Mucosa of rectum (tissue), 2 donors: ENCODE data around the gene RSU1.

Experiments
- H3K27ac ChIP-seq, 2 donors: one replicate each; pipeline ENCODE4 v1.7.0; 2013; ENCODE audit warnings: inconsistent platforms in 2 of 2, low read depth in 2 of 2, low read length in 2 of 2
- H3K27me3 ChIP-seq, 2 donors: one replicate each; pipeline ENCODE4 v1.7.0; 2013; ENCODE audit warnings: low read length in 2 of 2; ENCODE audit not compliant: control insufficient read depth in 2 of 2, insufficient read depth in 2 of 2
- H3K36me3 ChIP-seq, 2 donors: one replicate each; pipeline ENCODE4 v1.7.0; 2013; ENCODE audit warnings: low read length in 2 of 2; ENCODE audit not compliant: control insufficient read depth in 2 of 2, insufficient read depth in 2 of 2
- H3K4me1 ChIP-seq, 2 donors: one replicate each; pipeline ENCODE4 v1.7.0; 2013; ENCODE audit warnings: low read length in 2 of 2, mild to moderate bottlenecking in 1 of 2; ENCODE audit not compliant: control insufficient read depth in 2 of 2, insufficient read depth in 2 of 2
- H3K4me3 ChIP-seq, 2 donors: one replicate each; pipeline ENCODE4 v1.7.0; 2013; ENCODE audit warnings: low read length in 2 of 2
- H3K9ac ChIP-seq, 2 donors: one replicate each; pipeline ENCODE4 v1.7.0; 2013; ENCODE audit warnings: low read length in 2 of 2, low read depth in 1 of 2, mild to moderate bottlenecking in 1 of 2
- H3K9me3 ChIP-seq, 2 donors: one replicate each; pipeline ENCODE4 v1.7.0; 2013; ENCODE audit warnings: low read length in 2 of 2; ENCODE audit not compliant: control insufficient read depth in 2 of 2
- donor health status: healthy.
- donor health status: Normal muscosa, but diverticular disease.

RSU1 gene

DNA sequence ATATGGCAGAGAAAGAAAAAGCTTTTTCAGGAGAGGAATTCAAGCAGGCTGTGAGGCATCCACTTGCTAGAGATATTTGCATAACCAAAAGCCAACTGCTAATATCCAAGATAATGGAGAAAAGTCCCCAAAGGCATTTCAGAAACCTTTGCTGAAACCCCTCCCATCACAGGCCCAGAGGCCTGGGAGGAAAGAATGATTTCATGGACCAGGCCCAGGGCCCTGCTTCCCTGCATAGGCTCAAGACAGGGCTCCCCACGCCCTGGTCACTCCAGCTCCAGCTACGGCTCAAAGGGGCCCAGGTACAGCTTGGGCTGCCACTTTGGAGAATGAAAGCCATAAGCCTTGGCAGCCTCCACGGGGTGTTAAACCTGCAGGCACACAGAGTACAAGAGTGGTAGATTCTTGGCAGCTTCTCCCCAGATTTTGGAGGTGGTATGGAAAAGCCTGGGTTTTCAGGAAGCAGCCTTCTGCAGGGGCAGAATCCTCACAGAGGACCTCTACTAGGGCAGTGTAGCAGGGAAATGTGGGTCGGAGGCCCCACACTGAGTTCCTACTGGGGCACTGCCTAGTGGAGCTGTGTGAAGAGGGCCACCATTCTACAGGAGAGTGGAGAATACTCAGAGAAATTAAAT lies 5.6 kb upstream of the RSU1 start:
- Histone ChIP-seq H3K9me3 (peaks cover 0 to 4% of the 10 kb centered on the region in 2 donors), H3K4me1 (no peaks in the 10 kb centered on the region), H3K9ac (no peak overlapping the region), H3K4me3 (no peak overlapping the region), H3K27ac (no peak overlapping the region), H3K27me3 (no peaks in the 10 kb centered on the region), H3K36me3 (no peaks in the 10 kb centered on the region)

DNA sequence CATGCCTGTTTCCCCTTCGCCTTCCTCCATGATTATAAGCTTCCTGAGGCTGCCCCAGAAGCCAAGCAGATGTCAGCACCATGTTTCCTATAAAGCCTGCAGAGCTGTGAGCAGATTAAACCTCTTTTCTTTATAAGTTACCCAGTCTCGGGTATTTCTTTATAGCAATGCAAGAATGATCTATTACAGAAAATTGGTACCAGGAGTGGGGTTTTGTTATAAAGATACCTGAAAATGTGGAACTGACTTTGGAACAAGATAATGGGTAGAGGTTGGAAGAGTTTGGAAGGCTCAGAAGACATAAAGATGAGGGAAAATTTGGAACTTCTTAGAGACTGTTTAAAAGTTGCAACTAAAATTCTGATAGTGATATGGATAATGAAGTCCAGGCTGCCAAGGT lies 4.8 kb upstream of the RSU1 start:
- peaks cover 0 to 4% of the 10 kb centered on the region in 2 donors for H3K9me3 ChIP-seq

DNA sequence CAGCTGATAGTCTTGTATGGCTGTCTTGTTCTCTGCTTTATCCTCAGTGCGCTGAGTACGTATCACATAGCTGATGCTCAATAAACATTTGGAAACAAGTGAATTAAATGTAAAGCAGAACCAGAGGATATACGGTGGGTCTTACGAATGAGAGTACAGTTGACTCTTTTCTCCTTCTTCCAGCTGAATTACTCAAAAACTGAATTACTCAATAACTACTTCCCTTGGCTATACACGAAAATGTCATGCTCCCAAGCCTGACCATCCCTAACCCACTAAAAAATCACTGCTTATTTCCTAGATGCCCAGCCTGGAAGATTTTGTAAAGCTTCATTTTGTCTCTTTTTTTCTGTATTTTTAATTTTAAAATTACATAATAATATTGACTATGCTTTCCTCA lies 3.2 kb upstream of the RSU1 start:
- Histone ChIP-seq H3K4me3 (no peak overlapping the region), H3K4me1 (peaks cover 2 to 6% of the 10 kb centered on the region in 2 donors), H3K9ac (no peak overlapping the region), H3K36me3 (no peaks in the 10 kb centered on the region), H3K27ac (no peak overlapping the region), H3K9me3 (peaks cover 0 to 4% of the 10 kb centered on the region in 2 donors), H3K27me3 (no peaks in the 10 kb centered on the region)

More for the DNA sequence above, 4.8 kb upstream of the RSU1 start:
- no peak overlapping the region for H3K4me3 ChIP-seq
- no peak overlapping the region for H3K9ac ChIP-seq
- H3K27ac ChIP-seq: no peak overlapping the region
- H3K4me1 ChIP-seq: peaks cover 0 to under 1% of the 10 kb centered on the region in 2 donors
- no peaks in the 10 kb centered on the region for H3K36me3 ChIP-seq
- no peaks in the 10 kb centered on the region for H3K27me3 ChIP-seq

DNA sequence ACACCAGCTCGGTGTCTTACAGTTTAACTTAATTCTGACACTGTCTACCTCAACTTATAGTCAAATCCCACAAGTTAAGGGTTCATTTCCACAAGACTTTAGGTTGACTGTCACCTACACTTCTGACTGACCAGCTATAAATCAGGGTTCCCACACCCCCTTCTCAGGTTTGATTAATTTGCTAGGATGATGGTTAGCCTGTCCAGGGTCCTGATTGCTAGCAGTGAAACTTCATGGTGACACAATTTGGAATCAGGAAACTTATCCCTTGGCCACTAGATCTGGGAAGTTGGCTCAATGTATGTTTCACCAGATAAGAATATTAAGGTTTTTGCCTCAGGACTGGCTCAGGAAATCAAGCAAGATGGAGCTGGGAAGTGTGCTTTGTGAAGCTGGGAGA lies 2.8 kb upstream of the RSU1 start:
- no peak overlapping the region for H3K27ac ChIP-seq
- H3K4me1 ChIP-seq: peaks cover 2 to 6% of the 10 kb centered on the region in 2 donors
- no peak overlapping the region for H3K9ac ChIP-seq
- H3K9me3 ChIP-seq: peaks cover 0 to 4% of the 10 kb centered on the region in 2 donors
- H3K36me3 ChIP-seq: no peaks in the 10 kb centered on the region
- H3K27me3 ChIP-seq: no peaks in the 10 kb centered on the region
- H3K4me3 ChIP-seq: no peak overlapping the region

DNA sequence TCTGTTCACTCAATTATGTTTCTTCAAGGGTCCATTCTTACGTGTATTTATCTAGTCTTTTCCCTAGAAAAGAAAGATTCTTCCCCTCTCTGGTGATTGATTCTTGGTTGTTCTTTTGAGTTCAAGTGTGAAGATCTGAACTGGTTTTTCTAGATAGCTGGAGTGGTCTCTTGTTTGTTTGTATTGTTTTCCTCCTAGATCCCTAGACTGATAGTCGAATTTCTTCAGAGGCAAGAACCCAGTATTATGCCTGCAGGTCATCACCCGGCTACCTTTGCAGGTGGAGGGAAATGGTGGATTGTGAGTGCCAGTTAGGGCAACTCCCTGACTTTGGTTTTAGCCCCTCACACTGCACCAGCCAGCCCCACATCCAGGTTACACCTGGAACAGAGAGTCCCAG lies 2.2 kb upstream of the RSU1 start:
- no peak overlapping the region for H3K27ac ChIP-seq
- no peak overlapping the region for H3K9ac ChIP-seq
- H3K27me3 ChIP-seq: no peaks in the 10 kb centered on the region
- H3K4me3 ChIP-seq: no peak overlapping the region
- peaks cover 2 to 6% of the 10 kb centered on the region in 2 donors for H3K4me1 ChIP-seq
- H3K36me3 ChIP-seq: no peaks in the 10 kb centered on the region
- peaks cover 0 to 4% of the 10 kb centered on the region in 2 donors for H3K9me3 ChIP-seq

DNA sequence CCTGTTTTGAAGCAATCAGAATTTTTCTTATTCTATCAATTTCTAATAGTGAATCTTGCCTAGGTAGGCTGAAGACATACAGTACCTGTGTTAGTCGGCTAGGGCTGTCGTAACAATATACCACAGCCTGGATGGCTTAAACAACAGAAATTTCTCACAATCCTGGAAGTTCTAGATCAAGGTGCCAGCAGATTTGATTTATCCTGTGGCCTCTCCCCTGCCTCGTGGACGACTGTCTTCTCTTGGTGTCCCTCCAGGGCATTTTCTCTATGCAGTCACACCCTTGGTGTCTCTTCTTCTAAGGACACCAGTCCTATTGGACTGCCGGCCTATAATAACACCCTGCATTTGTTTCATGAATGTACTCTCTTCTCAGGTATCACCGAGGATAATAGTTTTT lies 1.8 kb upstream of the RSU1 start:
- Histone ChIP-seq H3K27ac (no peak overlapping the region), H3K4me1 (peaks cover 2 to 6% of the 10 kb centered on the region in 2 donors), H3K9ac (no peak overlapping the region), H3K9me3 (peaks cover 0 to 4% of the 10 kb centered on the region in 2 donors), H3K4me3 (no peak overlapping the region), H3K27me3 (no peaks in the 10 kb centered on the region), H3K36me3 (no peaks in the 10 kb centered on the region)

DNA sequence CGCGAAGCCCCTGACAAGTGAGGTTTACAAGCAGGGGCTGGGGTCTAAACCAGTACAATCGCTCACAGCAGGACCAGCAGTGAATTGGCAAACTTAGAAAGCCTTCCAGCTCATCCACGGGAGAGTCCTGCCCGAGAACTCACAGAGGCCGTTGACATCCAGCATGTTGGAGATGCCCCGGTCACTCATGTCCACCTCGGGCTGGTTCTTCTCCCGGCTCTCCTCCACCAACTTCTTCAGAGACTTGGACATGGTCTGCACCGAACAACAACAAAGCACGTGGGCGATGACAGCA lies 447 bp downstream of the RSU1 start:
- peak overlapping the region; percentile 78 to 80 for H3K27ac ChIP-seq
- peak overlapping the region; percentile 92 to 100 for H3K4me3 ChIP-seq
- H3K27me3 ChIP-seq: no peaks in the 10 kb centered on the region
- H3K9ac ChIP-seq: peak overlapping the region; percentile 74 to 84
- H3K4me1 ChIP-seq: peaks cover 2 to 6% of the 10 kb centered on the region in 2 donors
- no peaks in the 10 kb centered on the region for H3K36me3 ChIP-seq
- peaks cover 0 to under 1% of the 10 kb centered on the region in 2 donors for H3K9me3 ChIP-seq

DNA sequence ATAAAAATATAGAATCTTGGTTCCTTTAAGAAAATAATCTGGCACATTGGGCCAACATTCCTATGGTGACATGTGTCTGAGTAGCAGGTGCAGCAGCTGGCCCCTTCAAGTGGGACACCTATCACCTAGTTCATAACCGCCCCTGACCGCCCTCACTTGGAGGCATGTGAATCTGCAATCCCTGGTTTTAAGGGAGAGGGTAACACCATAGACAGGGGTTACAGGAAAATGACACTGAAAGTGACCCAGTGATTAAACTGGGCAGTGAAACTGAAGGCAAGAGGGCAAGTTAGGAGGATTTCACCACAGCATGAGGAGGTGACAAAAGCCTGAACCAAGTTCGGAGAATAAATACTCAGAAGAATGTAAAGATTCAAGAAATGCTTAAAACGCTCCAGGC lies 1.1 kb downstream of the RSU1 start:
- Histone ChIP-seq H3K27ac (no peak overlapping the region), H3K9ac (peak overlapping the region; percentile 74 to 84), H3K4me1 (peaks cover 2 to 6% of the 10 kb centered on the region in 2 donors), H3K4me3 (peak overlapping the region in 1 of 2 donors; percentile 92), H3K27me3 (no peaks in the 10 kb centered on the region), H3K9me3 (no peaks in the 10 kb centered on the region), H3K36me3 (no peaks in the 10 kb centered on the region)

DNA sequence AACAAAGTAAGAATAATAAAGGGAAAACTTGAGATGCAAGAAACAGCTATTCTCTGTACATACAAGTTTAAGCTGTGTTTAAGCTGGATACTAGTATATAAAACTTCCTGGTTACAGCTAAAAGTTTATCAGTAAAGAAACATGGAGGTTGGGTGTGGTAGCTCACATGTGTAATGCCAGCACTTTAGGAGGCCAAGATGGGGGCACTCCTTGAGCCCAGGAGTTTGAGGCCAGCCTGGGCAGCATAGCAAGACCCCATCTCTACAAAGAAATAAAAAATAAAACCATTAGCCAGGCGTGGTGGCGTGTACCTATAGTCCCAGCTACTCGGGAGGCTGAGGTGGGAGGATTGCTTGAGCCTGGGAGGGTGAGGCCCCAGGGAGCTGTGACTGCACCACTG lies 3.2 kb downstream of the RSU1 start:
- Histone ChIP-seq H3K9ac (no peak overlapping the region), H3K4me1 (peaks cover 2 to 6% of the 10 kb centered on the region in 2 donors), H3K9me3 (no peaks in the 10 kb centered on the region), H3K27me3 (no peaks in the 10 kb centered on the region), H3K36me3 (no peaks in the 10 kb centered on the region), H3K27ac (no peak overlapping the region), H3K4me3 (no peak overlapping the region)

DNA sequence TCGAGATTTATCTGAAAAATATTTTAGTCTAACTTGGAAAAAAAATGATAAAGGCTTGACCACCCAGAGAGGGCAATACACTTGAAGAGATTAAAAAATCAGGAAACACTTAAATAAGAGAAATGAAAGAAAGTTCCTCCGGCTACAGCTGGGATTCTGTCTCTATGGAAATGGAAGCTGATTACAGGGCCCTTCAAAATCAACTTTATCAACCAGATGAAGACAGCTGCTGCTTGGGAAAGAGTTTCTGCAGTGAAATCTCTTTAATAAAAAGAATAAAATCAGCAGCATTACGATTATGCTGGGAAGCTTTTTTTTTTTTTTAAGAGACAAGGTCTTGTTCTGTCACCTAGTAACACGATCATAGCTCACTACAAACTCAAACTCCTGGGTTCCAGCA lies 4.5 kb downstream of the RSU1 start:
- Histone ChIP-seq H3K27ac (no peak overlapping the region), H3K27me3 (no peaks in the 10 kb centered on the region), H3K9me3 (no peaks in the 10 kb centered on the region), H3K4me1 (peaks cover 2 to 6% of the 10 kb centered on the region in 2 donors), H3K36me3 (no peaks in the 10 kb centered on the region), H3K9ac (no peak overlapping the region), H3K4me3 (no peak overlapping the region)

DNA sequence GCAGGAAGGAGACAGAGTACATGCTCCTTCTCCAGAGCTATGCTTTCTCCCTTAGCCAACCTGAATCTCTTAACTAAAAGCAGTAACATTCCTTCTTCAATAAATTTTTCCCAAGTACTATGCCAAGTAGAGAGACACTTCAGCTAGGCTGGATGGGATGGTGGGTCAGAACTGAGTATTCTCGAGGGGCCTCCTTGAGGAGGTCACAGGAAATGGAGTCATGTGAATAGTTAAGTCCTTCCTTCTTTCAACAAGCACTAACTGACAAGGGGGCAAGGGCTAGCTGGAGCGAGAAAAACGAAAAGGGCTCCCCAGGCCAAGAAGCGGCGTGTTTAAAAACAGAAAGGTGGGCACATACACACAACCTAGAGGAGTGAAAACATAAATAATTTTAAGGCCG lies 5.5 kb downstream of the RSU1 start:
- Histone ChIP-seq H3K4me1 (peaks cover 2% of the 10 kb centered on the region in 2 donors), H3K27ac (no peak overlapping the region), H3K9me3 (no peaks in the 10 kb centered on the region), H3K27me3 (no peaks in the 10 kb centered on the region), H3K4me3 (no peak overlapping the region), H3K36me3 (no peaks in the 10 kb centered on the region), H3K9ac (no peak overlapping the region)
